AG10803 (cell line): ENCODE data around the gene PLCB1.

Source experiments
- DNase-seq: peaks from one replicate; pipeline ENCODE4 v3.0.0; 2010; ENCODE audit warnings: low read depth
- H3K4me3 ChIP-seq: 2 replicates; pipeline ENCODE4 v1.5.1; 2011; ENCODE audit warnings: mild to moderate bottlenecking, low read length, control low read depth
- TF ChIP-seq, protein P1 (sequence below): conservative IDR thresholded peaks from 2 replicates; pipeline ENCODE4 v1.5.1; 2011; ENCODE audit warnings: mild to moderate bottlenecking, low read length, control low read depth, inconsistent platforms

The PLCB1 gene

DNA sequence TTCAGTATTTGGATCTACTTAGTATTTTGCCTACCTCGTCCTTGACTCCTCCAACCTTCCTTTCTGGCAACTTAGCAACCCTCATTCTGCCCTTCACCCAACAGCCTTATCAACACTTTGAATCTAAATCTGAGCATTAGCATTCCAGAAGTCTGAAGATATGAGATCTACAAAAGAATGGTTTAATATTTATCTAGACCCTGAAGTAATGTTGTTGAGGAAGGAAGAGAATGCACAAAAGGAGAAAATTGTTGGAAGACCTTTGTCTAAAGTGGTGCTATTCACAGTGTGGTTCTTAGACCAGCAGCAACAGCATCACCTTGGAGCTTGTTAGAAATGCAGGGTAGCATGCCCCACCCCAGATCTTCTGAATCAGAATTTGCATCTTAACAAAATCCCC lies 738.6 kb downstream of the PLCB1 start:
- H3K4me3 ChIP-seq = no peak overlapping the region
- no peak for DNase-seq
- TF ChIP-seq, protein P1, sequence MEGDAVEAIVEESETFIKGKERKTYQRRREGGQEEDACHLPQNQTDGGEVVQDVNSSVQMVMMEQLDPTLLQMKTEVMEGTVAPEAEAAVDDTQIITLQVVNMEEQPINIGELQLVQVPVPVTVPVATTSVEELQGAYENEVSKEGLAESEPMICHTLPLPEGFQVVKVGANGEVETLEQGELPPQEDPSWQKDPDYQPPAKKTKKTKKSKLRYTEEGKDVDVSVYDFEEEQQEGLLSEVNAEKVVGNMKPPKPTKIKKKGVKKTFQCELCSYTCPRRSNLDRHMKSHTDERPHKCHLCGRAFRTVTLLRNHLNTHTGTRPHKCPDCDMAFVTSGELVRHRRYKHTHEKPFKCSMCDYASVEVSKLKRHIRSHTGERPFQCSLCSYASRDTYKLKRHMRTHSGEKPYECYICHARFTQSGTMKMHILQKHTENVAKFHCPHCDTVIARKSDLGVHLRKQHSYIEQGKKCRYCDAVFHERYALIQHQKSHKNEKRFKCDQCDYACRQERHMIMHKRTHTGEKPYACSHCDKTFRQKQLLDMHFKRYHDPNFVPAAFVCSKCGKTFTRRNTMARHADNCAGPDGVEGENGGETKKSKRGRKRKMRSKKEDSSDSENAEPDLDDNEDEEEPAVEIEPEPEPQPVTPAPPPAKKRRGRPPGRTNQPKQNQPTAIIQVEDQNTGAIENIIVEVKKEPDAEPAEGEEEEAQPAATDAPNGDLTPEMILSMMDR = no peak

DNA sequence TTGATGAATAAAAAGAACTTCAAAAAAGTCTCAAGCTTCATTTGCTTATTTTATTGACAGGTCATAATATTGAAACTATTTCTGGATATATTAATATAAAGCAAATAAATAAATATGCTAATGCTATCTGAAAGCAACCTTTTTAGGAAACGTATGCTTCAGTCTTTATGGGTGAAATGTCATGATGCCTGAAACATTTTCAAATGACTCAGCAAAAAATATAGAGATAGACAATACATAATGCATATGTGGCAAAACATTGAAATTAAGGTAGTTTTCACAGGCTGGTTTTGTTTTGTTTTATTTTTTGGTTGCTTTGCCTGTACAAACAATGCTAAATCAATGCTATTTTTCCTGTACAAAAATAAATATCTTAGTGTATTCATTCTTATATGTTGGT lies 742.4 kb downstream of the PLCB1 start:
- H3K4me3 ChIP-seq = no peak overlapping the region
- DNase-seq = no peak
- TF ChIP-seq, protein P1 = no peak

DNA sequence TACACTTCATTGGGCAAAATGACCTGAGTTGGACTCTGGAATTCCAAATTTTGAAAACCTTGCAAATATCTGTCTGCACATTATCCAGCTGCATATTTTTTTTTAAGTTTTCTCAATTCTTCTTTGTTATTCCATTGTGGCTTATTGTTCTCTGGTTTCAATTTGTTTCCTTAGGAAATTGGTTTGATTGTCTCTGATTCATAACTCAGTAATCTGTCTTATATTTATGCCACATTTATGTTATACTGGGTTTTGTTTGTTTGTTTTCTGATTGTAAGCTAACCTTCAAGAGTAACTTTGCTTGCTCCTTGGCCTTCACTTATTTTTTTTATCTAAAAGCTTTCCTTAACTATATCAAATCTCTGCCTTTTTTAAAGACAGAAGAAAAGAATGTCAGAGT lies 743.5 kb downstream of the PLCB1 start:
- TF ChIP-seq, protein P1 = no peak
- peak; percentile 30 for DNase-seq
- no peak overlapping the region for H3K4me3 ChIP-seq

DNA sequence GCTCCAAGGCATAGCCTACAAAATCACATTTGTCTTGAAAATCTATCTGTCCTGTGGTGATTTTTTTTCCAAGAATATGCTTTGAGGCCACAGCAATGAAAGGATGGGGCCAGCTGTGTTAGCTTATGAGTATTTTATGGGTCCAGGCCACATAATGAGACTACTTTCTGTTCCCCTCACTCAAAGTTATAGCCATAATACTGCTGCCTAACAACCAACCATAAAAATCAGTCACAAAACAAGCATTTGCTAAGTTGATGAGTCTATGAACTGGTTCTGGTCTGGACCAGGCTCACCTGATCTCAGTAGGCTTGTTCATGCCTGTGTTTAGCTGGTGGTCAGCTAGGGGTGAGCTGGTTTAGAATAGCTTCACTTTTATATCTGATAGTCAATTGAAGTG lies 744.3 kb downstream of the PLCB1 start:
- DNase-seq = no peak
- no peak overlapping the region for H3K4me3 ChIP-seq
- TF ChIP-seq, protein P1 = no peak

DNA sequence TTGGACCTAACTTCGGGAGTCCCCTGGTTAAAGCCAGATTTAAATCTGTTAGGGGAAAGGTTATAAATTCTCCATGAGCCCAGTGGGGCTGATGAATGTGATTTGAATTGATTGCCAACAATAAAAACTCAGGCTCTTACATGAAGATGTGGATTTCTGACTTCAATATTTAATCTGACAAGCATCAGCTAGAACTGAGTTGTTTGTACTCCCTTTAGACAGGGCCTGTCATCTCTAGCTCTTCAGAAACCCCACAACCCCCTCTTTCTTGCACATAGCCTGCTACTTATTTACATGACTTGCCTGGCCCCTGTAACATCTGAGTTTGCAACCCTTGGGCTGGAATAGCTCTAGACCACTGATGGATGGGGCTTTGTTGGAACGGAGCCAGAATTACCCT lies 745.2 kb downstream of the PLCB1 start:
- no peak for DNase-seq
- no peak overlapping the region for H3K4me3 ChIP-seq
- TF ChIP-seq, protein P1 = no peak

DNA sequence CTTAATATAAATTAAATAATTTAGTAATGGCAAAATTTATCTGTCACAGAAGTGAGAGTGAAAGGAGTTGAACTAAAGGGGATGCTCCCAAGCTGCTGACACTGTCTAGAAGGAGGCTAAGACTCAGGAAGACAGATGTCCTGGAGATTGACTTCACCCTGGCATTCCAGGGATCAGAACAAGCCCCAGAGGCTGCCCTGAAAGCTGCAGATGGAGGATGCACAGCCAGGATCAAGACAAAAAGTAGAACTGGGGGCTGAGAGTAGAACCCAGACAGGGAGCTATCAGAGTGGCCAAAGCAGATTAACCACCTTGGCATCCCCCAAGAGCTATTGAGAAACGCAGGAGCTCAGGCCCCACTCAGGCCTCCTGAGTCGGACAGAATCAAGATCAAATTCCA lies 747.6 kb downstream of the PLCB1 start:
- TF ChIP-seq, protein P1 = no peak
- H3K4me3 ChIP-seq = no peak overlapping the region
- no peak for DNase-seq

DNA sequence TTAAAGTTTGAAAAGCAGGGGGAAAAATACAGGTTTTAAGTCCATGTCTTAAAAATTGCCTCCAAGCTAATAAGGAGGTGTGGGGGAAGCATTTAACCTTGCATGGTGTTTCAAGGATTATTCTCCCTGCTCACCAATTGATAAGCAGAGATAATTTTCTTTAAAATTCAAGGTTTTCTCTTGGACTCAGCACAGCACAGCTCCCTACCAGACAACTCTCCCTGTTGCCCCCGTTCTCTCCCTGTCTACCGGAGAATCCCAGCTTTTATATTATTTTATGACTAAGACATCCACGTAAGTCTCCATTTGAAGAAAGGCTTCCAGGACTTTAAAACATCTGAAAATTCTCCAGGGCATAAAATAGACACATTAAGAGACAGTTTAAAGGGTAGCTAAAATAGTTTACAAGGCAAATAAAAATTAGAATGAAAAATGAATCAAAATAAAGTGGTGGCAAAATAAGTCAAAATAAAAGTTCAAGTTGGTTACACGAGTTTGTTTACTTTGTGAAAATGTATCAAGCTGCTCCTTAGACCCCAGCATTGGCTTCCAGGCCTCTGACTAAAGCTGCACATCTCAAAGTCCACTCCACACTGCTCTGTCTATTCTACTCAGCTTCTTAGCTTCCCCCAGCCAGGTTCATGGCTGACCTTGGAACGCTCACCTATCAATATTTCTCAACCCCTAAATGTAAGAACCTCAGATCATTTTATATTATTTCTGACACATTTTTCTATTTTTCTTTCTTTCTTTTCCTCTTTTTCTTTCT lies 748.2 kb downstream of the PLCB1 start:
- H3K4me3 ChIP-seq = no peak overlapping the region
- TF ChIP-seq, protein P1 = no peak
- no peak for DNase-seq
